ENCODE measurements around the gene FCGR3B.
A peak's percentile ranks its signal among the peaks of the same experiment; 100 is the strongest.
"Not testable (repeated sequence)": the region's sequence is repeated elsewhere in the genome, so short reads cannot be mapped to it uniquely, and the experiment has no call there.

The FCGR3B gene

DNA sequence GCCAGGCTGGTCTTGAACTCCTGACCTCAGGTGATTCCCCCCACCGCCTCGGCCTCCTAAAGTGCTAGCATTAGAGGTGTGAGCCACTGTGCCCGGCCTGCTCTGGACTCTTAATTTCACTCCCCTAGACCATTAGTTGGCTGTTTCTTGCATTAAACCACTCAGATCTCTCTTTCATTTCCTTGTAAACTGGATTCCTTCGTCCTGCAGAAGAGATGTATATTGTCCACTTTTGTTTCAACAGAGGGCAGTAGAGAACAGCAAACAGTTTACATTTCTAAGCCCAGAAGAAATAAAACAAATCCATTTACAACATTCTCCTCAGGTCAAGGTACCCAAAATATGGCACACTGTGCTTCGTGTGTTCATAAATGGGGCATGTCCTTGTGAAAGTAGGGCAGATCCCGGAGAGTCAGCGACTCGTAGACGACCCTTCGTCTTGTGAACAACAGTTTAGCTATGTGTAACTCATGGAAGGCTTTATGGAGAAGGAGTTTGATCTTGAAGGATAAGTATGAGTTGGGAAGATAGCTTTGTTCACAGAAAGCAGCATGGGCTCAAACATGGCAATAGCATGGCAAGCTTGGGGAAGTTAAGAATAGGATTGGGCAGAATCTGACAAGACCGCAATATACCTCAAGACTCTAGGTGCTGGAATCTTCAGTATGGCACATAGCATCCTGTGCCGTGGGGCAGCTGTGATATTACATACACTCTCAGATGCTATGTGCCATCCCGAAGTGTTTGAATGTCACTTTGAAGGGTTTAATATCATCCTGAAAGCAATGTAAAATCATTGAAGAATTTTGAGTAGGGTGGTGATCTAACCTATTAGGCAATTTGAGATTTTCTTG is 16.8 kb upstream of the FCGR3B start:
- ATAC-seq (ENCODE audit: low read depth): peak; percentile 60; the same call in 2 of the 3 replicates
- H3K4me3 ChIP-seq (ENCODE audit: severe bottlenecking); DNase-seq (ENCODE audit: low spot score): not testable (repeated sequence)

GRCh38 chr1:161644855-161645254 is 13.9 kb upstream of the FCGR3B start:
- not testable (repeated sequence) for H3K9me3 ChIP-seq (ENCODE audit: severe bottlenecking); H3K27me3 ChIP-seq (ENCODE audit: insufficient read depth, poor library complexity, severe bottlenecking); H3K4me1 ChIP-seq (ENCODE audit: insufficient read depth, poor library complexity, severe bottlenecking); H3K36me3 ChIP-seq (ENCODE audit: low read depth); H3K4me3 ChIP-seq (ENCODE audit: severe bottlenecking); DNase-seq (ENCODE audit: low spot score); H3K27ac ChIP-seq (ENCODE audit: poor library complexity, severe bottlenecking); ATAC-seq (ENCODE audit: low read depth)

More for the DNA sequence above, 16.8 kb upstream of the FCGR3B start:
- H3K27ac ChIP-seq (ENCODE audit: poor library complexity, severe bottlenecking); H3K4me1 ChIP-seq (ENCODE audit: insufficient read depth, poor library complexity, severe bottlenecking); H3K27me3 ChIP-seq (ENCODE audit: insufficient read depth, poor library complexity, severe bottlenecking); H3K9me3 ChIP-seq (ENCODE audit: severe bottlenecking); H3K36me3 ChIP-seq (ENCODE audit: low read depth): not testable (repeated sequence)
- TF ChIP-seq, protein P1, sequence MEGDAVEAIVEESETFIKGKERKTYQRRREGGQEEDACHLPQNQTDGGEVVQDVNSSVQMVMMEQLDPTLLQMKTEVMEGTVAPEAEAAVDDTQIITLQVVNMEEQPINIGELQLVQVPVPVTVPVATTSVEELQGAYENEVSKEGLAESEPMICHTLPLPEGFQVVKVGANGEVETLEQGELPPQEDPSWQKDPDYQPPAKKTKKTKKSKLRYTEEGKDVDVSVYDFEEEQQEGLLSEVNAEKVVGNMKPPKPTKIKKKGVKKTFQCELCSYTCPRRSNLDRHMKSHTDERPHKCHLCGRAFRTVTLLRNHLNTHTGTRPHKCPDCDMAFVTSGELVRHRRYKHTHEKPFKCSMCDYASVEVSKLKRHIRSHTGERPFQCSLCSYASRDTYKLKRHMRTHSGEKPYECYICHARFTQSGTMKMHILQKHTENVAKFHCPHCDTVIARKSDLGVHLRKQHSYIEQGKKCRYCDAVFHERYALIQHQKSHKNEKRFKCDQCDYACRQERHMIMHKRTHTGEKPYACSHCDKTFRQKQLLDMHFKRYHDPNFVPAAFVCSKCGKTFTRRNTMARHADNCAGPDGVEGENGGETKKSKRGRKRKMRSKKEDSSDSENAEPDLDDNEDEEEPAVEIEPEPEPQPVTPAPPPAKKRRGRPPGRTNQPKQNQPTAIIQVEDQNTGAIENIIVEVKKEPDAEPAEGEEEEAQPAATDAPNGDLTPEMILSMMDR (IDR thresholded peaks at IDR 0.05; ENCODE audit: poor library complexity, severe bottlenecking): peak; percentile 56

GRCh38 chr1:161643481-161644208 is 12.7 kb upstream of the FCGR3B start:
- H3K4me1 ChIP-seq (ENCODE audit: insufficient read depth, poor library complexity, severe bottlenecking); H3K9me3 ChIP-seq (ENCODE audit: severe bottlenecking); H3K4me3 ChIP-seq (ENCODE audit: severe bottlenecking); DNase-seq (ENCODE audit: low spot score); H3K36me3 ChIP-seq (ENCODE audit: low read depth); H3K27ac ChIP-seq (ENCODE audit: poor library complexity, severe bottlenecking); H3K27me3 ChIP-seq (ENCODE audit: insufficient read depth, poor library complexity, severe bottlenecking); ATAC-seq (ENCODE audit: low read depth): not testable (repeated sequence)

DNA sequence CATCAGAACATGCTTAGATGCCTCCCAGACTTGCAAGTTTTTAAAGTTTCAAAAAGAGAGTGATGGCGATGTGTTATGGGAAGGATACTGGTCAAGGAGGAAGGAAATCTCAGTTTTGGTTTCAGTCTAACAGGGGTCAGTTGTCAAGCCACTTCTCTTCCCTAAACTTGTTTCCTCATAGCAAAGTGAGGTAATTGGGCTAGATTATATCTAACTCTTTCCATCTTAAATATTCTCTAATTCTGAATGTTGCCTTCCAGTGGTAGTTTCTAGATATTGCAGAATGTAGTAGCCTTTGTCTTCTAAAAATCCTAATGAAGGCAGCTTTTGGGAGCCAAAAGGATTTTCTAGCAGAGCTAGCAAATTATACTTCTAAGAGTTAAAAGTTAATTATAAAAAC is 11.7 kb upstream of the FCGR3B start:
- H3K9me3 ChIP-seq (ENCODE audit: severe bottlenecking); H3K4me1 ChIP-seq (ENCODE audit: insufficient read depth, poor library complexity, severe bottlenecking); H3K27ac ChIP-seq (ENCODE audit: poor library complexity, severe bottlenecking); DNase-seq (ENCODE audit: low spot score); H3K36me3 ChIP-seq (ENCODE audit: low read depth); H3K4me3 ChIP-seq (ENCODE audit: severe bottlenecking); H3K27me3 ChIP-seq (ENCODE audit: insufficient read depth, poor library complexity, severe bottlenecking); ATAC-seq (ENCODE audit: low read depth): not testable (repeated sequence)

- not testable (repeated sequence) for H3K4me1 ChIP-seq (ENCODE audit: insufficient read depth, poor library complexity, severe bottlenecking); H3K27ac ChIP-seq (ENCODE audit: poor library complexity, severe bottlenecking); H3K4me3 ChIP-seq (ENCODE audit: severe bottlenecking); H3K36me3 ChIP-seq (ENCODE audit: low read depth); ATAC-seq (ENCODE audit: low read depth); H3K27me3 ChIP-seq (ENCODE audit: insufficient read depth, poor library complexity, severe bottlenecking); DNase-seq (ENCODE audit: low spot score); H3K9me3 ChIP-seq (ENCODE audit: severe bottlenecking)
These were observed 8.2 kb upstream of the FCGR3B start for GRCh38 chr1:161639203-161639602.

DNA sequence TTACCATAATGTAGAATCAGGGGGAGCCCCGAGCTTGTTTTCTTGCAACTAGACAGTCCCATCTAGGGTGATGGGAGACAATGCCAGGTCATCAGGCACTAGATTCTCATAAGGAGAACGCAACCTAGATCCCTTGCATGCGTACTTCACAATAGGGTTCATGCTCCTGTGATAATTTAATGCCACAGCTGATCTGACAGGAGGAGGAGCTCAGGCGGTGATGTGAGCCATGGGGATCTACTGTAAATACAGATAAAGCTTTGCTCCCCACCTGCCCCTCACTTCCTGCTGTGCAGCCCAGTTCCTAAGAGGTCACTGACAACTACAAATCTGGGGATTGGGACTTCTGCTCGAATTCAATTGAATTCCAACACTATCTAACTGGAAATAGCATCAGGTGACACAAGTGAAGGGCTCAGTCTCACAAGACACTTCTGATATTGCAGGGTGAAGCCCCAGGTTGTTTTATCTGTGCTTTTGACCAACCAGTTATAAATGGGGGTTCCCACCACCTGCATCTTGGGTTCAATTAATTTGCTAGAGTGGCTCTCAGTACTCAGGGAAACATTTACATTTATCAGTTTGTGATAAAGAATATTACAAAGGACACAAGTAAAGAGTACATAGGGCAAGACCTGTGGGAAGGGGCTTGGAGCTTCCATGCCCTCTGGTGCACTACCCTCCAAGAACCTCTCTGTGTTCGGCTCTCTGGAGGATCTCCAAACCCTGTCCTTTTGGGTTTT is 7.4 kb upstream of the FCGR3B start:
- H3K4me3 ChIP-seq (ENCODE audit: severe bottlenecking); H3K9me3 ChIP-seq (ENCODE audit: severe bottlenecking); H3K27me3 ChIP-seq (ENCODE audit: insufficient read depth, poor library complexity, severe bottlenecking); H3K4me1 ChIP-seq (ENCODE audit: insufficient read depth, poor library complexity, severe bottlenecking); H3K27ac ChIP-seq (ENCODE audit: poor library complexity, severe bottlenecking); ATAC-seq (ENCODE audit: low read depth); H3K36me3 ChIP-seq (ENCODE audit: low read depth); DNase-seq (ENCODE audit: low spot score): not testable (repeated sequence)

GRCh38 chr1:161636976-161637375 is 6.0 kb upstream of the FCGR3B start:
- not testable (repeated sequence) for DNase-seq (ENCODE audit: low spot score); H3K27me3 ChIP-seq (ENCODE audit: insufficient read depth, poor library complexity, severe bottlenecking); H3K27ac ChIP-seq (ENCODE audit: poor library complexity, severe bottlenecking); H3K4me1 ChIP-seq (ENCODE audit: insufficient read depth, poor library complexity, severe bottlenecking); ATAC-seq (ENCODE audit: low read depth); H3K4me3 ChIP-seq (ENCODE audit: severe bottlenecking); H3K9me3 ChIP-seq (ENCODE audit: severe bottlenecking); H3K36me3 ChIP-seq (ENCODE audit: low read depth)

DNA sequence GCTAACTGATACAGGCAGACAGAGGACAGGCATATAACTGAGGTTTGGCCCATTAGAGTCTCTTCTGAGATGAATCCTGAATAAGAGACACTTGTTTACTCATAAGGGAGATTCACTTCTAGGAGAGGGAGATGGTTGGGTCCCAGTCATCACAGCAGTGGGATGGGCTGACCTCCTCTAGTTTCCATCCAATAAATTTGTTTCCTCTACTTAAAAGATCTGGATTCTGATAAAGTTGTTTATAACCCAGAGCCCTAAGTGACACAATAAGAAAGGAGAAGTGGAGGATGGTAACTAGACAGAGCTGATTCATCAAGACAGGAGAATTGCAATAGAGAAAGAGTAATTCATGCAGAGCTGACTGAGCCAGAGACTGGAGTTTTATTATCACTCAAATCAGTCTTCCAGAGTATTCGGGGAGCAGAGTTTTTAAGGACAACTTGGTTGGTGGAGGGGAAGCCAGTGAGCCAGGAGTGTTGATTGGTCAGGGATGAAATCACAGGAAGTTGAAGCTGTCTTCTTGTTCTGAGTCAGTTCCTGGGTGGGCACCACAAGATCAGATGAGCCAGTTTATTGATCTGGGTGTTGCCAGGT is 5.3 kb upstream of the FCGR3B start:
- not testable (repeated sequence) for H3K27me3 ChIP-seq (ENCODE audit: insufficient read depth, poor library complexity, severe bottlenecking); H3K9me3 ChIP-seq (ENCODE audit: severe bottlenecking); H3K4me1 ChIP-seq (ENCODE audit: insufficient read depth, poor library complexity, severe bottlenecking); DNase-seq (ENCODE audit: low spot score); H3K4me3 ChIP-seq (ENCODE audit: severe bottlenecking); H3K27ac ChIP-seq (ENCODE audit: poor library complexity, severe bottlenecking); H3K36me3 ChIP-seq (ENCODE audit: low read depth)
- peak; percentile 17; the same call in 2 of the 3 replicates for ATAC-seq (ENCODE audit: low read depth)

GRCh38 chr1:161634993-161635392 is 4.0 kb upstream of the FCGR3B start:
- not testable (repeated sequence) for H3K36me3 ChIP-seq (ENCODE audit: low read depth); ATAC-seq (ENCODE audit: low read depth); H3K9me3 ChIP-seq (ENCODE audit: severe bottlenecking); H3K4me3 ChIP-seq (ENCODE audit: severe bottlenecking); H3K27ac ChIP-seq (ENCODE audit: poor library complexity, severe bottlenecking); H3K27me3 ChIP-seq (ENCODE audit: insufficient read depth, poor library complexity, severe bottlenecking); H3K4me1 ChIP-seq (ENCODE audit: insufficient read depth, poor library complexity, severe bottlenecking); DNase-seq (ENCODE audit: low spot score)
